Activated CD4-positive, alpha-beta T cell treated with anti-CD3 and anti-CD28 coated beads, Interleukin-10, Interleukin-2, amounts not matched to agents 100 ng/mL and 50 ng/mL, durations not matched to agents 16 hours and 8 hours (primary cell): ENCODE measurements around the gene SLC37A1.
"Not testable (repeated sequence)": the region's sequence is repeated elsewhere in the genome, so short reads cannot be mapped to it uniquely, and the experiment has no call there.

Experiments used
- DNase-seq: peaks from one replicate; pipeline ENCODE4 v3.0.0-alpha.2; 2020

SLC37A1 gene

DNA sequence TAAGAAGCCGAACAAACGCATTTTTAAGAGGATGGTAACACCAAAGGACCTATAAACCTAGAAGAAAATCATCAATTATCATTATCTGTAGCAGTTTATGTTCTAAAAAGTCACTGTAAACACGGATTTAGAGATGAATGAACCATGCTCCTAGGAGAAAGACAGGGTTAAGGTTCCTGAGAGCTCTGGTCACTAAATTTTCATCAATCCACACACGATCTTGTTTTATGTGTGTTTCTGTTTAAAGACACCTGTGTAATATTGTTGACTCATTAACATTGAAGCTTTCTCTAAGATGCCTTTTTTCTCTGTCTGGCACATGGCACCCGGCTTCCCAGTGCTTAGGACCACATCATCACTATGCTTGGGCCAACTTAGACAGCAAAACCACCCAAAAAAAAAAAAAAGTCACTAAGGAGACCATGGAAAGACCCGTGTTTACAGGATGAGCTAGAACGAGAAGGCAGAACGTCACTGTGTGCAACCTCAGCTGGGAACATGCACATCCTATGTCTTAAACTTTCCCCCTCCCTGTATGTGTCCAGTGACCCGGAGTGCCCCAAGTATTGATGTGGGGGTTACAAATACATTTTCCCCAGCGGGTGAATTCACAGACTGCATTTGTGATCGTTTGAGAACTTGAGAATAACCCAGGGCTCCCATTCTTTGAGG lies 84.0 kb downstream of the SLC37A1 start:
- DNase-seq, result no peak

DNA sequence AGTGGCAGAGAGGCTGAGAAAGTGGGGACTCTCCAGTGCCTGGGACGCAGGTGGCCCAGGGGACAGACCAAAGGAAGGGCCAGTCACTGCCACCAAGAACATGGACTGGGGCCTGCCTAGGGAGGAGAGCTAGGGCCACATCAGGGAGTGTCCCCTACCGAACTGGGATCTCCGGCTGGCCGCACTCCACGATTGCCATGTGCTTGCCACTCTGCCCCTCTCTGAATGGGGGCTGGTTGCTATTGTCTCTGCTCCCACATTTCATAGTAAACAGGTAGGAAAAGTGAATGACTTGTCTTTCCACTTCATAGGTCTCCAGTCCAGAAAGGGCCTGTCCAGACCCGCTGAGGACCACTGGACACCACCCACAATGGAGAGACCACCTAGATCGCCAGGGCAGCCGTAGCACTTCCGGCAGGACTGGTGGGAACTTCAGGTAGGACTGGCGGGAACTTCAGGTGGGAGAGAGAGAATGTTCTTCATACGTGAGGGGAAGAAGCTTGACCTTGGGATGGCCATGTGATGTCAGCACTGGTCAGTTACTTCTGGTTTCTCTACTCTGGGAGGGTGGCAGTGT lies 84.6 kb downstream of the SLC37A1 start:
- no peak for DNase-seq

DNA sequence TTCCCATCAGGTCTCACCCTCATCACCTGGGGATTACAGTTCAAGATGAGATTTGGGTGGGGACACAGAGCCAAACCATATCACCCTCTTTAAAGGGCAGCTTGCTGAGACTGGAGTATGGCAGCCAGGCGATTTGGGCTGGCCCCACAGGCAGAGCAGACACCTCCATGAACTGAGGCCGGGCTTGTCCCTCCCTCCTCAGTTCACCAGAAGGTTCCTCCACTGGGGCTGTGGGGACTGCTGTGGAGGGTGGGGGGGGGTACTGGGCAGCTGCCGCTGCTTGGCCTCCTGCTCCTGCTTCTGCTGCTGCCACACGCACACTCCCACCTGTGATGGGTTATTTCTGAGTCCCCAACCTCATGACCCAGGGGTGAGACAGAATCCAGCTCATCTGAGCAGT lies 85.8 kb downstream of the SLC37A1 start:
- DNase-seq, result no peak

DNA sequence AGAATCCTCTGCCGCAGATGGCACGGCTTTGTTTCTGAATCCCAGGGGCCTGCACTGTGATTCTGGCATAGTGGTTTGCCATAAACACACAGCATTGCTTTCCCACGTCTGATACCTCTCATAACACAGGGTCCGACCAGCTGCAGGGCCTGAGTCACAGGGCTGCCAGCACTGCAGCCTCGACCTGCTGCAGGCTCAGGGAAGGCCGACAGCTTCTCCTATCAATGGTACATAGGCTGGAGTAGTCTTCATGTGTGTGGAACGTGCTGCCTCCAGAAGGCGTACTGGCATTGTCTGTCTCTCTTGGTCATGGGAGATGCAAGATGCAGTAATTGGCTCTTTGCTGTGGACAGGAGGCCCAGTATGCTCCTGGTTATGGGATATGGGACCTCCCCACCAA lies 86.3 kb downstream of the SLC37A1 start:
- DNase-seq, result no peak

DNA sequence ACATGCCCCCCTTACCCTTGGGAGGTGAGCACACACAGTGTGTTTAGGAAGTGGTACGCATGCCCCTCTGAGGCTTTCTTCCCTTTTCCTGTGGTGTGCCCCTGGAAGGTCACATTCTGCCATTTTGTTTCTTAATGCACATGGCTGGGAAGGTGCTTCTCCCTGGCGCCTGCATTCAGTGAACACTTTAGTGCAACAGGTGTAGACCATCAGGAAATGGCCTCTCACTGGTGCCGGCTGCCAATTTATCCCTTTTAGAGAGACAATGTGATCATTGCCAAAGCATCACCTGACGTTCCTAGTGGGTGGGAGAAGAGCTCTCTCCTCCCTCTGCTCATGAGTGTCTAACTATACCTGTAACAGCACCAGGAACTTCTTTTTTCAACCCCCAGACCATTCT lies 88.0 kb downstream of the SLC37A1 start:
- no peak for DNase-seq

DNA sequence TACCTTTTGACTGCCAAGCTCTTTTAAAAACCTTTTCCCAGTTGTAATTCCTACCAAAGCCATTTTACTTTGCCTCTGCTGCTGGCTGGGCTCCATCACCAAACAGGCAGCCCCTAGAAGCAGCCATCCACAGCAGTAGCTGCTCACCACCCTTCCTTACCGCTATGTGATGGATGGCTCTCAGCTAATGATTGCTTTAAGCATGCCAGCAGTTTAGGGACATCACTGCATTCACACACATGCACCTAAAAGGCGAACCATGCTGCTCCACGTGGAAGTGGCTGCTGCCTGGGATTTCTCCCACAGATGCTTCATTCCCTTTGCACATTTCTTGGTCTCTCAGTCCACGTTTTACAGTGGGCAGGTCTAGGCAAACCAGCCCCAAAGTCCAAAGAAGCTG lies 93.5 kb downstream of the SLC37A1 start:
- no peak for DNase-seq

DNA sequence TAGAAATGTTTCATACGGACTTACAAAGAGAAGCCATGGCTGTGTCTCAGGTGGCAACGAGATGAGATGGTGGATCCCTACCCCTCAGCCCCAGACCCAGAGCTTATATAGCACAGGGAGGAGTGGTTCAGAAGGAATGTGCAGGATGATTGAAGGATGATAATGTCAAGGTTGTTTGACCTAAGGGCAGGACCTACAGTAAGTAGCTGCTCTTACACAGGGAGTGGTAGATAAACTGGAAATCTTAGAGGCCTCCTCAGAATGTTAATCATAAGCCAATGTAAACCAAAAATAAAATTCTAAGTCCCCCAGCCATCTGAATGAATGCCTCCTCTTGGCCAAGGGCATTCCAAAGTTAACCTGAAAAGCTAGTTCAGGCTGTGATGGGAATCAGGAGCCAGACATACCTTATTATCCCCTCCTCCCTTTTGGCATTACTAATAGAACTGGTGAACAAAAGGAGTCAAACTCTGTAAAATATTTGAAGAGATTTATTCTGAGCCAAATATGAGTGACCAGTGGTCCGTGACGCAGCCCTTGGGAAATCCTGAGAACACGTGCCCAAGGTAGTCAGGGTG lies 94.0 kb downstream of the SLC37A1 start:
- DNase-seq, result no peak

DNA sequence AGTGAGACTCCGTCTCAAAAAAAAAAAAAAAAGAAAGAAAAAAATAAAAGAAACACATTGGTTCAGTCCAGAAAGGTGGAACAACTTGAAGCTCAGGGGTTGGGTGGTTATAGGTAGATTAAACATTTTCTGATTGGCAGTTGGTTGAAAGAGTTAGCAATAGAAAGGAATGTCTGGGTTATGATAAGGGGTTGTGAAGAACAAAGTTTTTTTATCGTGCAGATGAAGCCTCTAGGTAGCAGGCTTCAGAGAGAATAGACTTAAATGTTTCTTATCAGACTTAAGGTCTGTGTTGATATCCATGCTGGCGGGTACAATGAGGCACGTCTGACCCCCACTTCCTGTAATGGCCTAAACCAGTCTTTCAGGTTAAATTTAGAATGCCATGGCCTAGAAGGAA lies 94.8 kb downstream of the SLC37A1 start:
- no peak for DNase-seq

DNA sequence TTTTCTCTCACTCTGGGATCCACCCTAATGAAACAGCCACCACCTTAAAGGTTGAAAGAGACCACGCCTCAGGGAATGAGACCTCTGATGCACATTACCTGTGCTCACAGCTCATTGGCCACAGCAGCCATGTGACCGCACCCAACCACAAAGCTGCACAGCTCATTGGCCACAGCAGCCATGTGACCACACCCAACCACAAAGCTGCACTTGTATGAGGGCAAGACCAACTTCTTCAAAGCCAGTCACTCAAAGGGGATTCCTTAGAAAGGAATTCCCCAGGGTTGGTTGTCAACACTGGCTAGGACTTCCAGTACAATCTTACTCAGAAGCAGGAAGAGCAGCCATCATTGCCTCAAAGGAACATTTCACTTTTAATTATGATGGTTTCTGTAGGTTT lies 96.2 kb downstream of the SLC37A1 start:
- peak; percentile 43 for DNase-seq

DNA sequence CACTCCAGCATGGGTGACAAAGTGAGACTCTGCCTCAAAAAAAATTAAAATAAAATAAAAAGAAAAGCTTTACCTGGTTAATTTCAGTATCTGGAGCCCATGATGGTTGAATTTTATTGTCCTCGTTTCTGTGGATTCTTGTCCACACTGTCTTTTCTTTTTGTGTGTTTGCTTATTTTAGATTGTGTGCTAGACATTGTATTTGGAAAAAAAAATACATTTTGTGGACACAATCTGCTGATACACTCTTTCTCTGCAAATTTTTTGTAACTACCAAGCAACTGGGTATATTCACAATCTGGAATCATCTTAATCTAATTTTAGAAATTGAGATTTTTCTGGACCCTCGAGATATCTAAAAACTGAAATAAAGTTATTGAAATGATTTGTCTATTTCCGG lies 98.2 kb downstream of the SLC37A1 start:
- no peak for DNase-seq

DNA sequence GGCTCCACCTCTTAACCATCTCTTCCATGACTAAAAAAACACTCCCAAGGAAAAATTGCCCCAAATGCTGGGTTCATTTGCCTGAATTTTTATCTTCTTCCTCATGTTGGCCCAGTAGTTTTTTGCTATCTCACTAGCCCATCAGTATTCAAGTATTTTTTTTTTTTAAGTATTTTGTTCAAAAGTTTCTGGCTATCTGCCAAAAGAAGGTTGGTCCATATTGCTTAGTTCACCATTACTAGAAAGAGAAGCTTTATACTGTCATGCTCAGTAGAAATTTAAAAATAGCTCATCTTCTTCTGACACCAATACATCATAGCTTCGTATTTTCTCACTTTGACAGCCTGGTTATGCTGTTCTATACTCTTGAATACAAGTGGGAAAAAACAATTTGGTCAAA lies 98.7 kb downstream of the SLC37A1 start:
- no peak for DNase-seq

DNA sequence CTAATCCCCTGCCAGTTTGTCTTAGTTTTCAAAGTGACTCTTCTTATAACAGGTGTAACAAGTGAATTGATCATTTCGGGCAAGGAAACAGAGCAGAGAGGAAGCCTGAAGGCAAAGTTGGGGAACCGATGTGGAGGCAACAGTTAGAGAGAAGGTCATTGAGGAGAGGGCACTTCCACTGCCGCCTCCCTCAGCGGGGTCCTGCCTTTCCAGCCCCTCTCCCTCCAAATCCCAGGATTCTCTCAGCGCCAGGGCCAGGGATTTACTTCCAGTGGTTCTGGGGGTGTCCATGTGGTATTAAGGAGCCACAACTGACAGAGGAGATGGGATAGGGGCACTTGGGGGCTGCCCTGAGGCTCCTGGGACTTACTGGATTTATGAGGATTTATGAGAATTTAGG lies 100.1 kb downstream of the SLC37A1 start:
- DNase-seq, result no peak

DNA sequence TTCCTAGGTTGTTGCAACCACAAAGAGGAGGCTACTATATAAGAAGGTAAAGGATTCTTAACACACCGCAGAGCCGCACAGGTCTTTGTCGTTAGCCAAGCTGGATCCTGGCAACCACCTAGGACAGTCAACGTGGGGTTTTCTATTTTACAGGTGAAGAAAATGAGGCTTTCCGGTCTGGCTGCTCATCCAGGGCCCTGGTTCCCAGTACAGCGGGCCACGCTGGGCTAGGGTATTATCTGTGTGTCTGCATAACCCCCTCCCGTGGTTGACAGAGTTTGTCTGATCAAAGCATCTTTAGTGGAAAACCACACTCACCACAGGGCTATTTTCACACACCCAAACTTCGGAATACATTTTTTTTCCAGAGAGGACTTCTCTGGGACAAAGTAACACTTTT lies 100.7 kb downstream of the SLC37A1 start:
- DNase-seq, result peak; percentile 57

DNA sequence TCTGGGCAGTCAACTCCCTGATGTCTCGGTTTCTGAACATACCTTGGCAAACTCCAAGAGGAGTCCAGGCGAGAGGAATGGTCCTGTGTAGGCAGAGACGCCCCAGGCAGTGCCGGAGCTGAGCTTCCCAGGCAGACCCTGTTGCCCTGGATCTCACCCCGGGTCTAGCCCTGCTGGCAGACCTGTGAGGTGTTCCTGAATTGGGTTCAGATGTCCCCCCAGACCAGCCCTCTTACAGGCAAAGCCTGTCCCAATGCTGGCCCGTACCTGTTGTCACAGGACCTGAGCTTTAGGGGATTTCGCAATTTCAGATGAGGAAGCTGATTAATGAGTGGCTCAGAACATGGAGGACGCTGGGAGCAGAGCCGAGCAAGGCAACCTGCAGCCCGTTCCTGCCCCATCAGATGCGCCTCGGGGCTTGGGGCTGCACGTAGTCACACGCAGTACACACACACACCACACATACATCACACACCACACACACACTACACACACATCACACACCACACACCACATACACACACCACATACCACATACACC lies 101.2 kb downstream of the SLC37A1 start:
- peak; percentile 70 for DNase-seq

DNA sequence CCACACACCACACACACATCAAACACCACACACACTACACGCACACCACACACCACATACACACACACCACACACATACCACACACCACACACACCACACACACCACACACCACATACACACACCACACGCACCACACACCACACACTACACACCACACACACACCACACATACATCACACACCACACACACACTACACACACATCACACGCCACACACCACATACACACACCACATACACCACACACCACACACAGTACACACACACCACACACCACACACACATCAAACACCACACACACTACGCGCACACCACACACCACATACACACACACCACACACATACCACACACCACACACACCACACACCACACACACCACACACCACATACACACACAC lies 101.7 kb downstream of the SLC37A1 start:
- DNase-seq, result not testable (repeated sequence)

DNA sequence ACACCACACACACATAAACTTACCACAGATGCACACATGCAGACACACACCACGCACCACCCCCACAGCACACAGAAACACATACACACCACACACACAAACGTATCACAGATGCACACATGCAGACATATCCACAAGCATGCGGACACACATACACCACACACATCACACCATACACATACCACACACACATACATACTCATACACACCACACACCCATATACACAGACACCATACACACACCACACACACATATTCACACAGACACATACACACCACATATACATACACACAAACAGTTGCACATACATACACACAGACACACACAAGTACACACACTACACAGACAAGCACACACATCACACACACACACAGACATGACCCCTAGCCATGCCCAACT lies 102.3 kb downstream of the SLC37A1 start:
- no peak for DNase-seq

DNA sequence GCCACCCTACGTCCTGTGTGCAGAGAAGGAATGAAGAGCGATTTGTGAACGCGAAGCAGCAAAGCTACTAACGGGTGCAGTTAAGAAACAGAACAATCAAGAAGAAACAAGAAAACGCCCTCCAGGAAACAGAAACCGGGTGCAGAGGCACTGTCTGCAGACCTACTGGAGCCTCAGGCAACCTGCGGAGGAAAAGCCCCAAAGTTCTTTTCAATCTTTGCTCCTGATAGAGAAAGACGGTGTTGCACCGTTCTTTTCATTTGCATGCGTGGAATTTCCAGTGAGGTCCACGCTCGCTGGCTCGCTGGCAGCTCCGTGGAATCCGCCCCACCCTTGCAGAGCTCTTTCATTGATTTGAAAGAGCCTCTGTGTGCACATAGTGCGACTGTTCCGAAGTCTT lies 102.8 kb downstream of the SLC37A1 start:
- DNase-seq, result peak; percentile 21

DNA sequence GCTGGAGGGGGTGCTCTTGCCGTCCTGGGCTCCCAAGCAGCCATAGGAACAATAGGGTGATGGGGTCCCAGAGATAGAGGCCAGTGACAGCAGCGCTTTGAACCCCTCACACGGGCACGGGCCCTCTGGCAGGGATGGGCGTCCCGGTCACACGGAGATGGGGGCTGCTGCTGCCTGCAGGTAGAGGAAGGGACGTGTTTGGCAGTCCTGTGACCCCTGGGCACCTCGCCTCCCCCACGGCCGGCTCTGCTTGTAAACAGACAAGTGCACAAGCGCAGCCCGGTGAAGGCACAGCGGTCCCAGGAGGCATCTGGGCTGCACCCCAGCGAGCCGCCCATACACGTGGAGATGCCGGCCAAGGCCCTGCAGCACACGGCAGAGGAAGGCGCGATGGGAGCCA lies 103.3 kb downstream of the SLC37A1 start:
- no peak for DNase-seq

DNA sequence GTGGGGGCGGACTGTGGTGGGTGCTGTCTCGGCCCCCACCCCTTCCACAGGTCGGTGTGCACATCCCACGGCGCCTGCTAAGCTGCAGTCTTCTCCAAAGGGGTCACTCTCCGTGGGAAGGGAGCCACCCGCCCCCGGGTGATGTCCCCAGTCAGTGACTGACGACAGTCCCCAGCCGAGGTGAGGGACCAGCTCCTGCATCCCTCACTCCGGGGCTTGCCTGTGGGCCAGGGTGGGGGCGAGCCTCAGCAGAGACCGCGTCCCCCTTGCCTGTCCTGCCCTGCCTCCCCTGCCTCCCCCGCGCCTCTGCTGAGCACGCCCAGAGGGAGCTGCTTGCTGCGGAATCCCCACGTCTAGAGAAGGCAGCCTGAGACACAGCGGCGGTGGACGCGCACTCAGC lies 103.8 kb downstream of the SLC37A1 start:
- DNase-seq, result no peak

DNA sequence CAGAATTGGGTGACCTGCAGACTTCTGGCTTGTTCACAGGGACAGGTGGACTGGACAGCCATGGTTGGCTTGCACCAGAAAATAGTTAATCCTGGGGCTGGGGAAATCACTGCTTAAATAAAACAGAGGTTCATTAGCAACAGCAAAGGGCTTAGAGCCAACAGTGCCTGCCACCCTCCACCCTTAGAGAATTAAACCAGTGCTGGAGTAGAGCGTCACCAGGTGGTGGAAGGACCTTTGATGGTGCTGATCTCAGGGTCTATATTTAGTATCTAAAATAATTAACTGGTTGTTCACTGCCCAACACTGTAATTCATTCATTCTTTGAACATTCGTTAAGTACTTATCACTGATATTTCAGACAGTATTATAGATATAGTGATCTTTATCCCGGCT lies 105.1 kb downstream of the SLC37A1 start:
- no peak for DNase-seq

DNA sequence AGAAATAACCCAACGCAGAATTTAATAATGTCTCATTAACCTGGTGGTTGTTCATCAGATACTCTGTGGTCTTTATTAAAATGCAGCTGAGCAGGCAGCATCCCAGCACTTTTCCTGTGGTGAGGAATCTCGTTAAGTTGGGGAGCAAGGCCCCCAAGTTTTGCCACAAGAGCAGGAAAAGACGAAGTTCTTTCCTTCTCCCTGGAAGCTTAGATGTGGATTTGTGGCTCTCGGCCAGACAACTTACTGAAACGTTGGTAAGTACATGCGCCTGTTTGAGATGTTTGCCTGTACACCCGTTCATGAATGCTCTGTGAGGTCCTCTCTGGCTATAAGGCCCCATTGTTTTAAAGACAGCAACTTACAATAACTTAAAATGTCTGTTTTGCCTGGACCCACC lies 105.5 kb downstream of the SLC37A1 start:
- no peak for DNase-seq

DNA sequence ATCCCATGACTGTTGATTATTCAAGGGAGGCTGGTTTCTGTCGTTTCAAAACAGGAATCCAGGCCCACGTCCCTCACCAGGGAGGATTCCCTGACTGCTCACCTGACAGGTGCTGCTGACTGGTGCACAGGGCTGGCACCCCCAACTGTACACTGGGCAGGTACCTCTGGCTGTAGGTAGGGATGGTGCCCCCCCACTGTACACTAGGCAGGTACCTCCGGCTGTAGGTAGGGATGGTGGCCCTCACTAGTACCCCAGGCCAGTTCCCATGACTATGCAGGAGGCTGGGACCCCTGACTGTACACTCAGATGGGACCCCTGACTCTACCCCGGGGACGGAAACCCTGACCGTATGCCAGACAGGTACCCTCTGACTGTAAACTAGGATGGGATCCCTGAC lies 106.2 kb downstream of the SLC37A1 start:
- DNase-seq, result no peak

DNA sequence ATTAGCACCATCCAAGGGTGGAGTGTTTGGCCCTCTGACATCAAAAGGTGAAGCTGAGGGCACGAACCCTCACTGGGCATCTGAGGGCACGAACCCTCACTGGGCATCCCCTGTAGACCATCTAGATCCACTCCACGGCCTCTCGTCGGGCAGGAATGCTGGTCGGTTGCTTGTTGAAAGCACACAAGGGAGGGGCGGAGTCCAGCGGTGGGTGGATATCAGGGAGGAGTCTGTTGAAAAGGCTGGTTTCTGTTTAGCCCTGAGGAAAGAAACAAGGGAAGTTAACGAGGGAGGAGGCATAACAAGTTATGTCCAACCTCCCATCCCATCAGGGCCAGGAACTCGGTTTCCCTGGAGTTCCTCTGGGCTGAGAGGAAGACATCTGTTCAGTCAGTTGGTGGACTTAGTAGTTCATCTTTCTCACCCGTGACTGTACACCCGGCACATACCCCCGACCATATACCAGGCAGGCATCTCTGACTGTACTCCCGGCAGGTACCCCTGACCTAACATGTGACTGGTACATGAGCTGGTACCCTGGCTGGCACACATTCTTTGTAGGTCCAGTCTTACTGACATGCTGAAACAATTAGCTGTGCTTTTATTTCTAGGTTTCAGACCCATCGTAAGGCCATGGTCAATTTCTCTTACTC lies 107.6 kb downstream of the SLC37A1 start:
- DNase-seq, result no peak

DNA sequence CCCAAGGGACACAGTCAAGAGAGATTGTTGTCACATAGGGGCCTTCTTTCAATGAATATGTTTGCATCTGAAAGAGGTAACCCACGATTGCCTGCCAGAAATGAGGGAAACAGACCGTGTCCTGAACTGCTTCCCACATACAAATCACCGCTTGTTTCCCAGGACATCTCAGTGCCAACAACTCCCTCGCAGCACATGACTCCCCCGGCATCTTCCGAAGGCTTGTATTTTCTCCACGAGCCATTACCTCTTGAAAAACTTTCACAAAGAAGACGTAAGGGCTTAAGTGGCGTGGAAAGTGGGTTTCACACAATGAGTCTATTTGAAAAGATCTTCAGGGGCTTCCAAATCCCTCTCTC lies 108.1 kb downstream of the SLC37A1 start:
- DNase-seq, result no peak
